CD4-positive, alpha-beta memory T cell (primary cell): ENCODE data around the gene CASKIN2. TPM values are rescaled to one million over a fixed set of nuclear protein-coding genes. Genes with fewer than 3 reads are reported as not detected.
"Not testable (repeated sequence)": the region's sequence is repeated elsewhere in the genome, so short reads cannot be mapped to it uniquely, and the experiment has no call there.

Source experiments
- CTCF ChIA-PET: fragments of 350-600 bp; sonication (Branson Sonifier 250); formaldehyde crosslinking; loops from one replicate; lab custom pipeline; 2021; ENCODE audit warnings: inconsistent platforms; ENCODE audit not compliant: partially characterized antibody; lab: Charles Lee
- POLR2A ChIA-PET: fragments of 350-600 bp; sonication (Branson Sonifier 250); formaldehyde crosslinking; loops from one replicate; lab custom pipeline; 2021; ENCODE audit not compliant: partially characterized antibody; lab: Charles Lee
- DNase-seq, 5 donors: peaks; one replicate each; pipeline versions ENCODE4 v3.0.0 to v3.0.0-alpha.2; 2020 to 2022; ENCODE audit warnings: mixed read lengths in 1 of 5
- H3K27ac ChIP-seq: one replicate; pipeline ENCODE4 v1.7.0; 2013; ENCODE audit warnings: low read depth, low read length
- H3K27me3 ChIP-seq: 2 replicates; pipeline ENCODE4 v1.7.0; 2013; ENCODE audit warnings: mild to moderate bottlenecking, low read length, moderate library complexity; ENCODE audit not compliant: insufficient read depth
- H3K36me3 ChIP-seq: 2 replicates; pipeline ENCODE4 v1.7.0; 2013; ENCODE audit warnings: mild to moderate bottlenecking, low read length, moderate library complexity; ENCODE audit not compliant: insufficient read depth
- H3K4me1 ChIP-seq: 2 replicates; pipeline ENCODE4 v1.7.0; 2013; ENCODE audit warnings: mild to moderate bottlenecking, low read length, moderate library complexity; ENCODE audit not compliant: insufficient read depth
- H3K4me3 ChIP-seq, 2 donors: one replicate each; pipeline ENCODE4 v1.7.0; 2013; ENCODE audit warnings: low read length in 2 of 2, mild to moderate bottlenecking in 1 of 2
- H3K9me3 ChIP-seq, 2 donors: one replicate each; pipeline ENCODE4 v1.7.0; 2013; ENCODE audit warnings: low read length in 2 of 2, control low read depth in 1 of 2; ENCODE audit not compliant: control insufficient read depth in 1 of 2
- H3K27ac Mint-ChIP-seq, 7 donors: one replicate each; pipeline ENCODE4 v1.8.0; 2020 to 2021; ENCODE audit warnings: mixed read lengths in 7 of 7, mild to moderate bottlenecking in 6 of 7, inconsistent platforms in 3 of 7, moderate library complexity in 3 of 7
- H3K27me3 Mint-ChIP-seq, 2 donors: one replicate each; pipeline ENCODE4 v1.8.0; 2020 to 2021; ENCODE audit warnings: mixed read lengths in 2 of 2
- H3K36me3 Mint-ChIP-seq, 2 donors: one replicate each; pipeline ENCODE4 v1.8.0; 2020 to 2021; ENCODE audit warnings: mixed read lengths in 2 of 2, inconsistent platforms in 1 of 2, mild to moderate bottlenecking in 1 of 2
- H3K4me1 Mint-ChIP-seq, 4 donors: one replicate each; pipeline ENCODE4 v1.8.0; 2020 to 2021; ENCODE audit warnings: mixed read lengths in 4 of 4, mild to moderate bottlenecking in 1 of 4
- H3K4me3 Mint-ChIP-seq, 8 donors: one replicate each; pipeline ENCODE4 v1.8.0; 2020 to 2021; ENCODE audit warnings: mixed read lengths in 8 of 8, mild to moderate bottlenecking in 7 of 8, moderate library complexity in 6 of 8, inconsistent platforms in 3 of 8
- H3K9me3 Mint-ChIP-seq, 8 donors: one replicate each; pipeline ENCODE4 v1.8.0; 2020 to 2021; ENCODE audit warnings: mixed read lengths in 8 of 8, mild to moderate bottlenecking in 5 of 8, inconsistent platforms in 3 of 8, moderate library complexity in 1 of 8
- intact Hi-C: fragments of 100-400 bp; cut with micrococcal nuclease; formaldehyde crosslinking; loops from one replicate; pipeline ENCODE4 v1.15.1; 2023
- microRNA-seq: library from miRNA; unstranded; fragments of <30 nt; microRNA quantifications from one replicate; pipeline ENCODE4 v1.2.0, GENCODE V29; 2021; ENCODE audit warnings: borderline replicate concordance, borderline number of aligned reads, borderline microRNAs expressed, mixed read lengths
- polyA plus RNA-seq, 2 donors: library from polyadenylated mRNA; unstranded; fragments of 300-500 nt; fragmentation: Illumina TruSeq; gene quantifications; one replicate each; pipeline ENCODE4 v1.2.3, GENCODE V29; 2021
- total RNA-seq, 2 experiments: library from RNA; stranded (reverse); gene quantifications; one replicate each; pipeline ENCODE4 v1.2.3, GENCODE V29; 2021

CASKIN2 gene
- total and polyA plus RNA-seq, 4 experiments from 2014 or later, result 0.32 to 0.53 TPM; not detected in 2

DNA sequence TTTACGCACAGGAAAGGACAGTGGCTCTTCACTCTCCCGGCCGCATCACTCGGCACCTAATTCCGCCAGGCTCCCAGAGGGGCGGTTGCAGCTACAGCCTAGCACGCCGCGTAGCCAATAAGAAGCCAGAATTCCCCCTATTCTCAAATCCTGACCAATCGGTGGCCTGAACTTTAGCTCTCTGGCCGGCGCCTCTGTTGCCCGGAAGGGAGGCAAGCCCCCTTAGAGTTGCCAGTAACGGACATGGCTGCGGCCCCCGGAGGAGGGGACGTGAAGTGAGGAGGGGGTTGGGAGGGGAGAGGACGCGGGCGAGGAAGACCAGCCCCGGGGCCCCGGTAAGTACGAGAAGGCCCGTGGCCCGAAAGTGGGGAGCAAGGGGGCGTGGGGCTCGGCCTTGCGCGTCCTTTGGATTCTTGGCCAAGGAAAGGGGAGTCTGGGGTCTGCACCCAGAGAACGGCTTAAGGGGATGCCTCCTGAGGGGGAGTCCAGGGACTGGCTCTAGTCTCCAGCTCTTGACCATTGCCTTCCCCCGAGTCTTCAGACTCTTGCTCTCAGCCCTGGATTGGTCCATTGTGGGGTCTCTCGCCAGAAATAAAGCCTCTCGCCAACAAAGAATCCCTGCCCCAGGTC lies 58.8 kb downstream of the CASKIN2 start, which contains the start of gene TMEM94:
TMEM94 (plus strand) TSS at position 219 of the 630 bp plus-strand sequence. CDS start 15,271 bp downstream, outside the sequence.
- Histone ChIP-seq H3K4me1 (peaks cover 18% of the 10 kb centered on the region), H3K27me3 (no peaks in the 10 kb centered on the region), H3K27ac (peak within 1 kb of the TSS; percentile 67), H3K4me3 (peak within 1 kb of the TSS; percentile 94 to 95), H3K36me3 (no peaks in the 10 kb centered on the region), H3K9me3 (no peaks in the 10 kb centered on the region)
- Mint-ChIP-seq H3K36me3 (peaks cover 4 to 5% of the 10 kb centered on the region in 2 donors), H3K27ac (peak within 1 kb of the TSS; percentile 90 to 98 (median 96)), H3K27me3 (no peaks in the 10 kb centered on the region), H3K4me1 (peaks cover 20 to 35% (median 30%) of the 10 kb centered on the region in 4 donors), H3K9me3 (no peaks in the 10 kb centered on the region), H3K4me3 (peak within 1 kb of the TSS; percentile 93 to 99 (median 95))
- POLR2A ChIA-PET, result interaction anchor here (0.7 to 2.7 kb wide), 27 partner anchors 9 to 469 kb away, joined by 3 to 26 read pairs (median 4); partner anchors contain the start of genes CASKIN2, CDR2L, GGA3 and GRB2
- peak; percentile 90 to 94 (median 92) for DNase-seq
- intact Hi-C loops, result loop anchor here (1.0 kb wide), 2 partner anchors 30 to 61 kb away; no protein-coding TSS in a partner anchor
- CTCF ChIA-PET, result interaction anchor here (0.6 to 3.6 kb wide), 13 partner anchors 22 to 496 kb away, joined by 3 to 25 read pairs (median 4); partner anchors contain the start of gene TSEN54

- H3K27ac ChIP-seq, result peak overlapping the region; percentile 67
- no peaks in the 10 kb centered on the region for H3K27me3 Mint-ChIP-seq
- no peak for DNase-seq
- peak overlapping the region; percentile 90 to 98 (median 96) for H3K27ac Mint-ChIP-seq
- H3K36me3 Mint-ChIP-seq, result peaks cover 4 to 5% of the 10 kb centered on the region in 2 donors
- peaks cover 20 to 35% (median 30%) of the 10 kb centered on the region in 4 donors for H3K4me1 Mint-ChIP-seq
- no peaks in the 10 kb centered on the region for H3K36me3 ChIP-seq
- H3K9me3 ChIP-seq, result no peaks in the 10 kb centered on the region
- intact Hi-C loops, result loop anchor here (1.0 kb wide), 2 partner anchors 30 to 61 kb away; no protein-coding TSS in a partner anchor
- H3K4me3 Mint-ChIP-seq, result peak overlapping the region; percentile 93 to 99 (median 95)
- CTCF ChIA-PET, result interaction anchor here (0.6 to 3.6 kb wide), 13 partner anchors 21 to 495 kb away, joined by 3 to 25 read pairs (median 4); partner anchors contain the start of gene TSEN54
- no peaks in the 10 kb centered on the region for H3K9me3 Mint-ChIP-seq
- H3K4me1 ChIP-seq, result peaks cover 18% of the 10 kb centered on the region
- peak overlapping the region; percentile 67 to 95 for H3K4me3 ChIP-seq
- POLR2A ChIA-PET, result interaction anchor here (0.7 to 2.7 kb wide), 26 partner anchors 9 to 469 kb away, joined by 3 to 26 read pairs (median 4); partner anchors contain the start of genes CASKIN2, CDR2L, GGA3 and GRB2
- no peaks in the 10 kb centered on the region for H3K27me3 ChIP-seq
Observed at GRCh38 chr17:75456039-75456416, 59.3 kb downstream of the CASKIN2 start.

DNA sequence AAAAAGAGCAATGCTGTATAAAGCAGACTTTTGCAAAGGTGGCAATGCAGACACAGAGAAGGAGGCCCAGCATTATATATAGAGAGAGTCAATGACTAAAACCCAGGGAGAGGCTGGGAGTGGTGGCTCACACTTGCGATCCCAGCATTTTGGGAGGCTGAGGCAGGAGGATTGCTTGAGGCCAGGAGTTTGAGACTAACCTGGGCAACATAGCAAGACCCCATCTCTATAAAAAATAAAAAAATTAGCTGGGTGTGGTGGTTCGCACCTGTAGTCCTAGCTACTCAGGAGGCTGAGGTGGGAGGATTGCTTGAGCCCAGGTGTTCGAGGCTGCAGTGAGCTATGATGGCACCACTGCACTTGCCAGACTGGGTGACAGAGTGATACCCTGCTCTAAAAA lies 60.7 kb downstream of the CASKIN2 start:
- ChIA-PET POLR2A (interaction anchor here (0.7 to 1.6 kb wide), 2 partner anchors 62 to 65 kb away, joined by 3 to 7 read pairs; partner anchors contain the start of gene TSEN54), CTCF (interaction anchor here (3.6 kb wide), 1 partner anchor 26 kb away, joined by 25 read pairs; no protein-coding TSS in a partner anchor)
- Mint-ChIP-seq H3K4me1 (peaks cover 15 to 31% (median 24%) of the 10 kb centered on the region in 4 donors), H3K4me3 (peak overlapping the region in 2 of 8 donors; percentile 28 to 45)
- intact Hi-C loops, H3K27me3 Mint-ChIP-seq, DNase-seq, H3K27me3 ChIP-seq, H3K36me3 Mint-ChIP-seq, H3K36me3 ChIP-seq, H3K9me3 Mint-ChIP-seq, H3K27ac Mint-ChIP-seq, H3K9me3 ChIP-seq, H3K27ac ChIP-seq, H3K4me3 ChIP-seq: not testable (repeated sequence)
- peaks cover 18% of the 10 kb centered on the region for H3K4me1 ChIP-seq

- Histone ChIP-seq H3K36me3 (no peaks in the 10 kb centered on the region), H3K27ac (no peak overlapping the region), H3K4me3 (no peak overlapping the region), H3K27me3 (no peaks in the 10 kb centered on the region), H3K4me1 (peaks cover 18% of the 10 kb centered on the region), H3K9me3 (no peaks in the 10 kb centered on the region)
- Mint-ChIP-seq H3K27me3 (no peaks in the 10 kb centered on the region), H3K4me3 (peak overlapping the region in 1 of 8 donors; percentile 45), H3K27ac (peak overlapping the region in 1 of 7 donors; percentile 81), H3K36me3 (peaks cover 0 to 5% of the 10 kb centered on the region in 2 donors), H3K9me3 (no peaks in the 10 kb centered on the region), H3K4me1 (peaks cover 14 to 26% (median 21%) of the 10 kb centered on the region in 4 donors)
- no peak for DNase-seq
- ChIA-PET POLR2A (interaction anchor here (1.6 kb wide), 1 partner anchor 62 kb away, joined by 7 read pairs; the partner anchor contains the start of gene TSEN54), CTCF (interaction anchor here (3.6 kb wide), 1 partner anchor 26 kb away, joined by 25 read pairs; no protein-coding TSS in a partner anchor)
- intact Hi-C loops, result no loop called here
Observed at GRCh38 chr17:75454193-75454592, 61.1 kb downstream of the CASKIN2 start.

DNA sequence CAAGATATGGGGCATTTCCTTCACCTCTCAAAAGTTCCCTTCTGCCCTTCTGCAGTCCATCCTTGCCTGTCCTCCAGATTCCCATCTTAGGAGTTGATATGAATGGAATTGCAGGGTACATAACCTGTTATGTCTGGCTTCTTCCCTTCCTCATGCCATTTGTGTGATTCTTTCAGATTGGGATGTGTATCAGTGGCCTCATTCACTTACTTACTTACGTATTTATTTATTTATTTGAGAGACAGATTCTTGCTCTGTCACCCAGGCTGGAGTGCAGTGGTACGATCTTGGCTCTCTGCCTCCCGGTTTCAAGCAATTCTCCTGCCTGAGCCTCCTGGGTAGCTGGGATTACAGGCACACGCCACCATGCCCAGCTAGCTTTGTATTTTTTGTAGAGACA lies 65.1 kb downstream of the CASKIN2 start:
- no peaks in the 10 kb centered on the region for H3K36me3 ChIP-seq
- ChIA-PET POLR2A (no interaction called here), CTCF (interaction anchor here (0.6 kb wide), 1 partner anchor 39 kb away, joined by 3 read pairs; no protein-coding TSS in a partner anchor)
- intact Hi-C loops, result no loop called here
- no peak overlapping the region for H3K4me3 Mint-ChIP-seq
- H3K9me3 Mint-ChIP-seq, result no peaks in the 10 kb centered on the region
- H3K36me3 Mint-ChIP-seq, result no peaks in the 10 kb centered on the region
- H3K9me3 ChIP-seq, result no peaks in the 10 kb centered on the region
- no peaks in the 10 kb centered on the region for H3K27me3 ChIP-seq
- H3K4me3 ChIP-seq, result no peak overlapping the region
- H3K4me1 ChIP-seq, result no peaks in the 10 kb centered on the region
- H3K27ac Mint-ChIP-seq, result peak overlapping the region in 1 of 7 donors; percentile 73
- no peak for DNase-seq
- H3K4me1 Mint-ChIP-seq, result peaks cover 0 to 1% (median 0%) of the 10 kb centered on the region in 4 donors
- no peaks in the 10 kb centered on the region for H3K27me3 Mint-ChIP-seq
- H3K27ac ChIP-seq, result no peak overlapping the region

Small RNA genes lying within 50 kb of the gene (microRNA-seq; reads per million reads assigned to microRNA genes)
- not detected for gene MIR6785

Other genes with a start within 250 kb of the CASKIN2 start
- 10 to 100 TPM; 35.8 to 40.2 TPM for gene MIF4GD, start 244.3 kb downstream of the CASKIN2 start, total RNA-seq
- gene MIF4GD, start 244.3 kb downstream of the CASKIN2 start, polyA plus RNA-seq, result 10 to 100 TPM; 81.7 to 94.3 TPM
- gene SLC25A19, start 226.1 kb downstream of the CASKIN2 start, total RNA-seq, result 10 to 100 TPM; 19.8 to 21.8 TPM
- 10 to 100 TPM; 13.2 to 15.4 TPM for gene SLC25A19, start 226.1 kb downstream of the CASKIN2 start, polyA plus RNA-seq
- 100 to 1,000 TPM; 131 to 133 TPM for gene GRB2, start 109.9 kb downstream of the CASKIN2 start, total RNA-seq
- gene GRB2, start 109.9 kb downstream of the CASKIN2 start, polyA plus RNA-seq, result 100 to 1,000 TPM; 129 to 155 TPM
- 100 to 1,000 TPM; 109 TPM for gene TMEM94, start 58.9 kb downstream of the CASKIN2 start, total RNA-seq
- 10 to 100 TPM in 1 of 2 donors, 1 to 10 TPM in 1; 3.9 to 18.0 TPM for gene TMEM94, start 58.9 kb downstream of the CASKIN2 start, polyA plus RNA-seq
- 10 to 100 TPM; 45.7 to 49.3 TPM for gene TSEN54, start 991 bp upstream of the CASKIN2 start, total RNA-seq
- 100 to 1,000 TPM in 1 of 2 donors, 10 to 100 TPM in 1; 80.3 to 110 TPM for gene TSEN54, start 991 bp upstream of the CASKIN2 start, polyA plus RNA-seq
- gene LLGL2, start 10.2 kb upstream of the CASKIN2 start, total RNA-seq, result 10 to 100 TPM; 40.1 to 43.6 TPM
- 10 to 100 TPM; 19.3 to 24.4 TPM for gene LLGL2, start 10.2 kb upstream of the CASKIN2 start, polyA plus RNA-seq
- 10 to 100 TPM; 75.1 to 83.7 TPM for gene MYO15B, start 72.3 kb upstream of the CASKIN2 start, total RNA-seq
- gene MYO15B, start 72.3 kb upstream of the CASKIN2 start, polyA plus RNA-seq, result under 1 TPM in 1 of 2 donors, not detected in 1; 0.89 TPM
- not detected for gene SMIM5, start 117.9 kb upstream of the CASKIN2 start, total RNA-seq
- not detected for gene SMIM5, start 117.9 kb upstream of the CASKIN2 start, polyA plus RNA-seq
- 10 to 100 TPM; 58.3 to 59.1 TPM for gene RECQL5, start 151.6 kb upstream of the CASKIN2 start, total RNA-seq
- 10 to 100 TPM in 1 of 2 donors, 1 to 10 TPM in 1; 6.4 to 16.7 TPM for gene RECQL5, start 151.6 kb upstream of the CASKIN2 start, polyA plus RNA-seq
- gene SAP30BP, start 151.8 kb upstream of the CASKIN2 start, total RNA-seq, result 100 to 1,000 TPM; 115 to 119 TPM
- 10 to 100 TPM; 69.9 to 80.4 TPM for gene SAP30BP, start 151.8 kb upstream of the CASKIN2 start, polyA plus RNA-seq
- gene ITGB4, start 205.9 kb upstream of the CASKIN2 start, total RNA-seq, result 1 to 10 TPM in 1 of 2 experiments, under 1 TPM in 1; 0.67 to 1.2 TPM
- under 1 TPM; 0.25 to 0.91 TPM for gene ITGB4, start 205.9 kb upstream of the CASKIN2 start, polyA plus RNA-seq
- 10 to 100 TPM; 25.7 to 25.9 TPM for gene GALK1, start 249.7 kb upstream of the CASKIN2 start, total RNA-seq
- 10 to 100 TPM; 17.5 to 18.1 TPM for gene GALK1, start 249.7 kb upstream of the CASKIN2 start, polyA plus RNA-seq